GM12878 (cell line): ENCODE results near the gene TMEM9B. TPM values are rescaled to one million over a fixed set of nuclear protein-coding genes. Genes with fewer than 3 reads are reported as not detected.

Source experiments
- ATAC-seq: fragments of 200-7000 bp; cut with Tn5 transposase; 3 replicates; pipeline ENCODE4 v1.9.1; 2020; ENCODE audit warnings: mild to moderate bottlenecking, moderate library complexity
- BruUV-seq: library from RNA; stranded (reverse); fragments of 400-500 nt; replicated peaks from 2 replicates; lab custom pipeline; 2021; lab: Mats Ljungman, UMichigan
- CTCF ChIA-PET: fragments of 300-600 bp; sonication (Branson Sonifier 250); formaldehyde crosslinking; extraction: SDS; loops from one replicate; lab custom pipeline; 2021; ENCODE audit warnings: inconsistent platforms; lab: Yijun Ruan, JAX
- POLR2A ChIA-PET: fragments of 350-600 bp; formaldehyde crosslinking; extraction: SDS; loops from one replicate; lab custom pipeline; 2021; ENCODE audit warnings: inconsistent platforms; lab: Charles Lee
- RAD21 ChIA-PET: fragments of 300-600 bp; sonication (Branson Sonifier 250); formaldehyde crosslinking; loops from one replicate; lab custom pipeline; 2023; ENCODE audit warnings: antibody characterized with exemption; ENCODE audit not compliant: unreplicated experiment; lab: Charles Lee
- SMC1A ChIA-PET: fragments of 300-600 bp; sonication (Branson Sonifier 250); formaldehyde crosslinking; loops from one replicate; lab custom pipeline; 2023; ENCODE audit not compliant: unreplicated experiment, uncharacterized antibody; lab: Charles Lee
- DNase-seq: peaks from one replicate; pipeline ENCODE4 v3.0.0-alpha.2; 2011; ENCODE audit warnings: low read depth, low spot score
- FAIRE-seq: peaks from 3 replicates; lab custom pipeline; 2011; peaks lifted over from hg19 to GRCh38; lab: Jason Lieb, UNC
- H2AFZ ChIP-seq: 2 replicates; pipeline ENCODE4 v1.6.0; 2011; ENCODE audit warnings: low read depth, low read length, control low read depth; ENCODE audit not compliant: control insufficient read depth
- H3K27ac ChIP-seq: 2 replicates; pipeline ENCODE4 v1.5.1; 2011; ENCODE audit warnings: control low read depth; ENCODE audit not compliant: control insufficient read depth, insufficient read depth
- H3K27me3 ChIP-seq, 2 experiments: replicated peaks in 1 of 2; 2 replicates each; pipeline versions ENCODE4 v1.6.0 to v1.6.1; 2011; ENCODE audit warnings: low read length in 1 of 2; ENCODE audit not compliant: control insufficient read depth in 2 of 2, insufficient read depth in 2 of 2
- H3K36me3 ChIP-seq, 2 experiments: 2 replicates each; pipeline ENCODE4 v1.5.1; 2011; ENCODE audit warnings: low read length in 1 of 2; ENCODE audit not compliant: control insufficient read depth in 2 of 2, insufficient read depth in 2 of 2
- H3K4me1 ChIP-seq: 2 replicates; pipeline ENCODE4 v1.6.1; 2011; ENCODE audit warnings: mild to moderate bottlenecking, low read length, moderate library complexity, mixed read lengths; ENCODE audit not compliant: control insufficient read depth, insufficient read depth
- H3K4me2 ChIP-seq: 2 replicates; pipeline ENCODE4 v1.6.0; 2011; ENCODE audit warnings: control low read depth; ENCODE audit not compliant: control insufficient read depth, insufficient read depth
- H3K4me3 ChIP-seq: fragments of 200-600 bp; sonication (generic); 2 replicates; pipeline ENCODE4 v1.5.1; 2016
- H3K79me2 ChIP-seq: 2 replicates; pipeline ENCODE4 v1.6.0; 2011; ENCODE audit warnings: low read length; ENCODE audit not compliant: control insufficient read depth, insufficient read depth
- H3K9ac ChIP-seq: 2 replicates; pipeline ENCODE4 v1.8.0; 2011; ENCODE audit warnings: low read length, control low read depth, mixed read lengths; ENCODE audit not compliant: control insufficient read depth, insufficient read depth
- H3K9me3 ChIP-seq: replicated peaks from 3 replicates; pipeline ENCODE4 v1.5.1; 2011; ENCODE audit warnings: mild to moderate bottlenecking, low read length; ENCODE audit not compliant: control insufficient read depth, insufficient read depth
- H4K20me1 ChIP-seq: 2 replicates; pipeline ENCODE4 v1.6.0; 2011; ENCODE audit not compliant: control insufficient read depth, insufficient read depth
- CEBPZ ChIP-seq: fragments of 150-350 bp; IDR thresholded peaks from 2 replicates; pipeline ENCODE4 v1.6.1; 2016; ENCODE audit warnings: low read depth, low read length
- CHD1 ChIP-seq: IDR thresholded peaks from 2 replicates; pipeline ENCODE4 v1.6.1; 2012; ENCODE audit warnings: low read depth, low read length, improper control_type of control experiment
- IRF4 ChIP-seq: IDR thresholded peaks from 2 replicates; pipeline ENCODE4 v1.6.1; 2011; ENCODE audit warnings: low read depth, low read length
- PML ChIP-seq: IDR thresholded peaks from 2 replicates; pipeline ENCODE4 v1.6.1; 2012; ENCODE audit warnings: low read length, inconsistent platforms
- POLR2AphosphoS2 ChIP-seq: IDR thresholded peaks from 2 replicates; pipeline ENCODE4 v1.6.1; 2011; ENCODE audit warnings: low read depth, mild to moderate bottlenecking, low read length, improper control_type of control experiment, moderate library complexity
- RAD21 ChIP-seq: IDR thresholded peaks from 2 replicates; pipeline ENCODE4 v1.6.1; 2011; ENCODE audit warnings: mild to moderate bottlenecking, low read depth, low read length, moderate library complexity; ENCODE audit not compliant: insufficient read depth
- SMARCA5 ChIP-seq: fragments of 450-650 bp; IDR thresholded peaks from 2 replicates; pipeline ENCODE4 v1.6.1; 2017; ENCODE audit warnings: mild to moderate bottlenecking
- ZNF592 ChIP-seq: fragments of 450-650 bp; IDR thresholded peaks from 2 replicates; pipeline ENCODE4 v1.6.1; 2017; ENCODE audit warnings: mild to moderate bottlenecking, moderate library complexity
- WGBS: methylation state at CpG from one replicate; pipeline ENCODE4 v1.1.6; 2016; ENCODE audit warnings: low lambda C conversion rate; ENCODE audit not compliant: insufficient replicate concordance, insufficient coverage; ENCODE audit errors: missing lambda C conversion rate; 5-methylcytosine and 5-hydroxymethylcytosine counted together
- in situ Hi-C: fragments of 300-500 bp; cut with MboI; formaldehyde crosslinking; loops from 9 replicates; pipeline ENCODE4 v1.14.3; 2018; ENCODE audit warnings: mixed read lengths
- intact Hi-C: fragments of 100-400 bp; cut with micrococcal nuclease; formaldehyde crosslinking; loops from one replicate; pipeline ENCODE4 v1.14.2; 2022; ENCODE audit not compliant: unreplicated experiment
- polyA plus RNA-seq, 11 experiments: library from polyadenylated mRNA; depleted of rRNA in 4 of 11; unstranded in 6 of 11; stranded (reverse) in 5 of 11; fragments of >200 nt; fragmentation: Nextera tagmentation in 4 of 11; fragmentation: Illumina TruSeq in 1 of 11; extraction: Ambion mirVana in 4 of 11; extraction: Trizol in 1 of 11; gene quantifications; 1 replicate in 1 of 11; 2 replicates in 10 of 11; pipeline versions ENCODE4 v1.2.1 to v1.2.3, GENCODE V29; 2011 to 2016; ENCODE audit warnings: inconsistent platforms in 2 of 11, missing spikeins in 2 of 11, low read depth in 1 of 11
- total RNA-seq, 4 experiments: library from RNA; depleted of rRNA in 3 of 4; stranded (reverse); fragments of >200 nt in 3 of 4; fragmentation: Illumina TruSeq in 1 of 4; extraction: Trizol in 1 of 4; gene quantifications; 2 replicates each; pipeline versions ENCODE4 v1.2.1 to v1.2.3, GENCODE V29; 2013 to 2021

TMEM9B gene
- total and polyA plus RNA-seq, 10 of the 15 experiments (the other 5 are each of a cell fraction or from before 2014, with no cell fraction given) = 11.5 to 54.0 (median 30.0) TPM

GRCh38 chr11:8933931-8934330, 30.3 kb downstream of the TMEM9B start:
- ATAC-seq (peak; percentile 51), DNase-seq (no peak), FAIRE-seq (no peak)
- Histone ChIP-seq H4K20me1 (no peaks in the 10 kb centered on the region), H3K27ac (no peak overlapping the region), H3K79me2 (no peaks in the 10 kb centered on the region), H3K4me3 (no peak overlapping the region), H3K27me3 (no peaks in the 10 kb centered on the region), H3K9ac (no peak overlapping the region), H3K9me3 (no peaks in the 10 kb centered on the region), H3K4me1 (no peaks in the 10 kb centered on the region), H3K4me2 (no peak overlapping the region), H2AFZ (no peak overlapping the region), H3K36me3 (no peaks in the 10 kb centered on the region)
- no TSS peak for BruUV-seq
- POLR2A ChIA-PET = no interaction called here
- intact Hi-C loops = no loop called here
- CTCF ChIA-PET = interaction anchor here (1.1 to 4.8 kb wide), 2 partner anchors 26 to 203 kb away, joined by 3 to 30 read pairs; no protein-coding TSS in a partner anchor
- TF ChIP-seq RAD21 = 0 out of 2 replicates have a peak, but pooled peaks have one; percentile 23
- no peak for TF ChIP-seq PML
- no peak for TF ChIP-seq SMARCA5
- no peak for TF ChIP-seq CEBPZ
- TF ChIP-seq POLR2AphosphoS2 = no peak
- TF ChIP-seq CHD1 = no peak
- TF ChIP-seq IRF4 = no peak
- no peak for TF ChIP-seq ZNF592
- 75% methylated on average over 6 of the region's 6 CpGs for WGBS
- RAD21 ChIA-PET = interaction anchor here (0.9 to 1.2 kb wide), 3 partner anchors 23 to 204 kb away, joined by 3 to 4 read pairs (median 3); partner anchors contain the start of gene AKIP1
- in situ Hi-C loops = no loop called here
- SMC1A ChIA-PET = interaction anchor here (1.4 kb wide), 1 partner anchor 9 kb away, joined by 3 read pairs; the partner anchor contains the start of gene ASCL3
